HL-60 (cell line): ENCODE results near the gene CSMD2.

Experiments
- GABPA ChIP-seq: IDR thresholded peaks from 2 replicates; pipeline ENCODE4 v1.6.1; 2012; ENCODE audit warnings: low read depth
- POLR2AphosphoS5 ChIP-seq: IDR thresholded peaks from 2 replicates; pipeline ENCODE4 v1.6.1; 2012; ENCODE audit warnings: low read depth
- SPI1 ChIP-seq: IDR thresholded peaks from 2 replicates; pipeline ENCODE4 v1.6.1; 2012; ENCODE audit warnings: low read depth, mild to moderate bottlenecking, borderline replicate concordance
- TF ChIP-seq, protein P1 (sequence below): IDR thresholded peaks from one replicate; pipeline ENCODE4 v1.5.1; 2011; ENCODE audit warnings: low read length, control low read depth, inconsistent platforms; ENCODE audit not compliant: insufficient read depth
- TF ChIP-seq, protein P2 (sequence below): IDR thresholded peaks from 2 replicates; pipeline ENCODE4 v1.6.1; 2012; ENCODE audit warnings: low read depth; ENCODE audit not compliant: insufficient replicate concordance

DNA sequence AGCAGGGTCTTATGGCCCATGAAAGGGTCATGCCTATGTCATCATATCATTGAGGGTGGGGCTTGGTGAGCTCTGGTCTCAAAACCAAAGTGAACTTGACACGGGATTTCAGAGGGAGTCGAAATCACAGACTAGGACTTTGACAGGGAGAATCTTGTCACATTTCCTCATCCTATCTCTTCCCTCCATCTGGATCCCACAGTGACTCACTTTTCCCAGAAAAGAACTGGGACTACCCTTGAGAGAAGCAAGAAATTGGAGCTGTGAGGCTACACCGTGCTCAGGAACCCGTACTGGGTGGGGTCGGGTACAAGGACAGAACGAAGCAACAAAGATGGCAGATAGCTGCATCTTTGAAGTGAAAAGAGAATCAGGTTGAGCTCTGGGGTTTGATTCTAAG is 623.1 kb downstream of the CSMD2 start:
- TF ChIP-seq POLR2AphosphoS5 = no peak
- TF ChIP-seq, protein P1, sequence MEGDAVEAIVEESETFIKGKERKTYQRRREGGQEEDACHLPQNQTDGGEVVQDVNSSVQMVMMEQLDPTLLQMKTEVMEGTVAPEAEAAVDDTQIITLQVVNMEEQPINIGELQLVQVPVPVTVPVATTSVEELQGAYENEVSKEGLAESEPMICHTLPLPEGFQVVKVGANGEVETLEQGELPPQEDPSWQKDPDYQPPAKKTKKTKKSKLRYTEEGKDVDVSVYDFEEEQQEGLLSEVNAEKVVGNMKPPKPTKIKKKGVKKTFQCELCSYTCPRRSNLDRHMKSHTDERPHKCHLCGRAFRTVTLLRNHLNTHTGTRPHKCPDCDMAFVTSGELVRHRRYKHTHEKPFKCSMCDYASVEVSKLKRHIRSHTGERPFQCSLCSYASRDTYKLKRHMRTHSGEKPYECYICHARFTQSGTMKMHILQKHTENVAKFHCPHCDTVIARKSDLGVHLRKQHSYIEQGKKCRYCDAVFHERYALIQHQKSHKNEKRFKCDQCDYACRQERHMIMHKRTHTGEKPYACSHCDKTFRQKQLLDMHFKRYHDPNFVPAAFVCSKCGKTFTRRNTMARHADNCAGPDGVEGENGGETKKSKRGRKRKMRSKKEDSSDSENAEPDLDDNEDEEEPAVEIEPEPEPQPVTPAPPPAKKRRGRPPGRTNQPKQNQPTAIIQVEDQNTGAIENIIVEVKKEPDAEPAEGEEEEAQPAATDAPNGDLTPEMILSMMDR = no peak
- TF ChIP-seq, protein P2, sequence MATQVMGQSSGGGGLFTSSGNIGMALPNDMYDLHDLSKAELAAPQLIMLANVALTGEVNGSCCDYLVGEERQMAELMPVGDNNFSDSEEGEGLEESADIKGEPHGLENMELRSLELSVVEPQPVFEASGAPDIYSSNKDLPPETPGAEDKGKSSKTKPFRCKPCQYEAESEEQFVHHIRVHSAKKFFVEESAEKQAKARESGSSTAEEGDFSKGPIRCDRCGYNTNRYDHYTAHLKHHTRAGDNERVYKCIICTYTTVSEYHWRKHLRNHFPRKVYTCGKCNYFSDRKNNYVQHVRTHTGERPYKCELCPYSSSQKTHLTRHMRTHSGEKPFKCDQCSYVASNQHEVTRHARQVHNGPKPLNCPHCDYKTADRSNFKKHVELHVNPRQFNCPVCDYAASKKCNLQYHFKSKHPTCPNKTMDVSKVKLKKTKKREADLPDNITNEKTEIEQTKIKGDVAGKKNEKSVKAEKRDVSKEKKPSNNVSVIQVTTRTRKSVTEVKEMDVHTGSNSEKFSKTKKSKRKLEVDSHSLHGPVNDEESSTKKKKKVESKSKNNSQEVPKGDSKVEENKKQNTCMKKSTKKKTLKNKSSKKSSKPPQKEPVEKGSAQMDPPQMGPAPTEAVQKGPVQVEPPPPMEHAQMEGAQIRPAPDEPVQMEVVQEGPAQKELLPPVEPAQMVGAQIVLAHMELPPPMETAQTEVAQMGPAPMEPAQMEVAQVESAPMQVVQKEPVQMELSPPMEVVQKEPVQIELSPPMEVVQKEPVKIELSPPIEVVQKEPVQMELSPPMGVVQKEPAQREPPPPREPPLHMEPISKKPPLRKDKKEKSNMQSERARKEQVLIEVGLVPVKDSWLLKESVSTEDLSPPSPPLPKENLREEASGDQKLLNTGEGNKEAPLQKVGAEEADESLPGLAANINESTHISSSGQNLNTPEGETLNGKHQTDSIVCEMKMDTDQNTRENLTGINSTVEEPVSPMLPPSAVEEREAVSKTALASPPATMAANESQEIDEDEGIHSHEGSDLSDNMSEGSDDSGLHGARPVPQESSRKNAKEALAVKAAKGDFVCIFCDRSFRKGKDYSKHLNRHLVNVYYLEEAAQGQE = no peak
- TF ChIP-seq GABPA = no peak
- TF ChIP-seq SPI1 = no peak
